Body of pancreas (tissue), 4 donors: ENCODE measurements around the gene SIK2. TPM values are rescaled to one million over a fixed set of nuclear protein-coding genes. Genes with fewer than 3 reads are reported as not detected.

Experiments
- ATAC-seq: fragments of 150-250 bp; one replicate; pipeline ENCODE4 v1.9.1; 2016
- DNase-seq, 4 donors: peaks; one replicate each; pipeline ENCODE4 v3.0.0-alpha.2; 2019
- H3K27ac ChIP-seq, 4 donors: fragments of 200-600 bp; sonication (generic); 1 replicate in 3 of 4; 2 replicates in 1 of 4; pipeline versions ENCODE4 v1.5.1 to v1.6.1; 2016 to 2019; ENCODE audit warnings: mild to moderate bottlenecking in 1 of 4, mixed read lengths in 1 of 4, moderate library complexity in 1 of 4
- H3K27me3 ChIP-seq, 2 donors: fragments of 200-600 bp; sonication (generic); one replicate each; pipeline ENCODE4 v1.6.0; 2016; ENCODE audit warnings: mild to moderate bottlenecking in 1 of 2
- H3K36me3 ChIP-seq, 2 donors: fragments of 200-600 bp; sonication (generic); replicated peaks in 1 of 2; 2 replicates each; pipeline ENCODE4 v1.5.1; 2016; ENCODE audit warnings: low read depth in 2 of 2; ENCODE audit not compliant: insufficient read depth in 1 of 2
- H3K4me1 ChIP-seq: fragments of 200-600 bp; sonication (generic); one replicate; pipeline ENCODE4 v1.6.0; 2016
- H3K4me3 ChIP-seq, 2 donors: fragments of 200-600 bp; sonication (generic); 1 replicate in 1 of 2; 2 replicates in 1 of 2; pipeline ENCODE4 v1.5.1; 2016 to 2019
- H3K9me3 ChIP-seq, 3 donors: fragments of 200-600 bp; sonication (generic); 1 replicate in 2 of 3; 2 replicates in 1 of 3; pipeline ENCODE4 v1.5.1; 2016
- POLR2A ChIP-seq, 3 donors: fragments of 450-650 bp; IDR thresholded peaks; one replicate each; pipeline ENCODE4 v1.6.1; 2016; ENCODE audit warnings: antibody characterized with exemption in 3 of 3, mild to moderate bottlenecking in 2 of 3
- WGBS, 2 donors: methylation state at CpG; one replicate each; pipeline ENCODE4 v1.1.5; 2017; 5-methylcytosine and 5-hydroxymethylcytosine counted together
- intact Hi-C: fragments of 100-400 bp; cut with DNase I; formaldehyde crosslinking; loops from one replicate; pipeline ENCODE4 v1.15.1; 2023
- total RNA-seq, 2 donors: library from RNA; depleted of rRNA; stranded (reverse); fragments of >200 nt; gene quantifications; one replicate each; pipeline ENCODE4 v1.1.0, GENCODE V29; 2016
- TF ChIP-seq, protein P1 (sequence below), 7 experiments: fragments of 450-650 bp in 4 of 7; fragments of 200-600 bp in 3 of 7; sonication (generic) in 3 of 7; IDR thresholded peaks; one replicate each; pipeline ENCODE4 v1.5.1; 2016 to 2019; ENCODE audit warnings: antibody characterized with exemption in 7 of 7

SIK2 gene
- total RNA-seq, 2 donors from 2014 or later, result 15.3 to 16.5 TPM

DNA sequence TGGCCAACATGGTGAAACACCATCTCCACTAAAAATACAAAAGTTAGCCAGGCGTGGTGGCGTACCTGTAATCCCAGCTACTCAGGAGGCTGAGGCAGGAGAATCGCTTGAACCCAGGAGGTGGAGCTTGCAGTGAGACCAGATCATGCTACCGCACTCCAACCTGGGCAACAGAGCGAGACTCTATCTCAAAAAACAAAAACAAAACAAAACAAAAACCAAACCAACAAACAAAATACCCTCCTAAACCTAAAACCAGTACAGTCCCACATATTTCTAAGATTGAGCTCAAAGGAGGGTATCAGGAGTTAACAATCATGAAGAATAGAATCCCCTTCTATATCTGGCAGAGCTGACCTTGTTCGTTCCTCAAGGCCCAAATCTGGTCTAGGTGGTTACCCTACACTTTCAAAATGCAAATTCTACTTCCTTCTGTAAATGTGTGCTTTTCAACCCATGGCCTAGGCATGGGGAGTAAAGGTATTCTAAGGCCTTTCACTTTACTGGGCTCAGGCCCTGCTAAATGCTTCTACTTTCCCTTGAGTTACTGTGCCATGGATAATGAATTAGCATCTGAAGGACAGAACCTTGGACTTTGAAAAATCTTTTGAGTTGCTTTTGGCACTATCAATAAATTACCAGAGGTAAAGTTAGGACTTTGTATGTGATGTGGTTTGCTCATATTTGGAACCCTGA lies 174.3 kb downstream of the SIK2 start:
- Histone ChIP-seq H3K36me3 (no peaks in the 10 kb centered on the region), H3K4me1 (peaks cover 45% of the 10 kb centered on the region), H3K4me3 (no peak overlapping the region), H3K9me3 (no peaks in the 10 kb centered on the region), H3K27me3 (no peaks in the 10 kb centered on the region), H3K27ac (peak overlapping the region in 3 of 4 donors; percentile 17 to 83 (median 18))
- DNase-seq, result no peak
- TF ChIP-seq, protein P1, sequence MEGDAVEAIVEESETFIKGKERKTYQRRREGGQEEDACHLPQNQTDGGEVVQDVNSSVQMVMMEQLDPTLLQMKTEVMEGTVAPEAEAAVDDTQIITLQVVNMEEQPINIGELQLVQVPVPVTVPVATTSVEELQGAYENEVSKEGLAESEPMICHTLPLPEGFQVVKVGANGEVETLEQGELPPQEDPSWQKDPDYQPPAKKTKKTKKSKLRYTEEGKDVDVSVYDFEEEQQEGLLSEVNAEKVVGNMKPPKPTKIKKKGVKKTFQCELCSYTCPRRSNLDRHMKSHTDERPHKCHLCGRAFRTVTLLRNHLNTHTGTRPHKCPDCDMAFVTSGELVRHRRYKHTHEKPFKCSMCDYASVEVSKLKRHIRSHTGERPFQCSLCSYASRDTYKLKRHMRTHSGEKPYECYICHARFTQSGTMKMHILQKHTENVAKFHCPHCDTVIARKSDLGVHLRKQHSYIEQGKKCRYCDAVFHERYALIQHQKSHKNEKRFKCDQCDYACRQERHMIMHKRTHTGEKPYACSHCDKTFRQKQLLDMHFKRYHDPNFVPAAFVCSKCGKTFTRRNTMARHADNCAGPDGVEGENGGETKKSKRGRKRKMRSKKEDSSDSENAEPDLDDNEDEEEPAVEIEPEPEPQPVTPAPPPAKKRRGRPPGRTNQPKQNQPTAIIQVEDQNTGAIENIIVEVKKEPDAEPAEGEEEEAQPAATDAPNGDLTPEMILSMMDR (IDR thresholded peaks at IDR 0.05), result no peak
- TF ChIP-seq POLR2A (IDR thresholded peaks at IDR 0.05), result no peak
- ATAC-seq, result no peak
- intact Hi-C loops, result loop anchor here (5.0 kb wide), 1 partner anchor 174 kb away; the partner anchor contains the start of gene SIK2
- 79 to 81% methylated on average over 6 of the region's 6 CpGs for WGBS, 2 donors

DNA sequence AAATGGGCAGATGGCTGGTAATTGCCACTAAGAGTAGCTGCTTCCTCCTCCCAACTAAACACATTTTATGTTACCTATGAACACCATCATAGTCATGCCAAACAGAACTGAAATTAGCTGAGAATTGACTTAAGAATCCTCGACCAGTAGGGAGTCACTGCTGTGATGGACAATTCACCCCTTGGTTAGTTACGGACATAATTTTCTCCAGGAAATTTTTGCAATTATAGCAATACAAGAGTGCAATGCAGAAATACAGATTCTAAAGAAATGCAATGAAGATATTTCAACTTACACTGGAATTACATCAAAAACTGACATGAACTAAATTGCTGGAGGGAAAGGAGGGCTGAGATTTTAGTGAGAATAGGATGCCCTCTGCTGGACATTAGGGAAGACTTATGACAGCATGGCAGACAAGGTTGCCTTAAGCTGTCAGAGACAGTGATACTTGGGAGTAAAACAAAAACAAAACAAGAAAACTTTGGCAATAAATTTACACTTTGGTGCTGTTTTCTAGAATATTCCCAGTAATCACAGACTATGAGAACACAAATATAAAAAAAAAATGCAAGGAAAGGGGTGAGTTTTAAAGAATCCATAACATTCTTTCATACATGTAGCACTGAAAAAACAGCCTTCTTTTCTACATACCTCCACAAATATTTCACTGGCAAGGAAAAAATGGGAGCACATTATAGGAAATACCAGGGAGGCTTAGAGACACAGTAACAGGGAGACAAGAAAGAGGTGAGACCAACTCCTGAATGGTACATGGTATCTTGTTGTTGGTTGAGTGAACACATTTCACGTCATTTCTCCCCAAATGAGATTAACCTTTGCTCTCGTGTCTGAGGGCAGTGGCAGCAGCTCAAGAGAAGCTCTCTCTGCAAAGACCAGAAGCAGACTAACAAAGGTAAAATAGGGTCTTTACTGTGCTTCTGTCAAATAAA lies 175.1 kb downstream of the SIK2 start:
- no peaks in the 10 kb centered on the region for H3K27me3 ChIP-seq
- ATAC-seq, result peak; percentile 69
- WGBS, 2 donors, result 43 to 49% methylated on average over 4 of the region's 4 CpGs
- H3K4me1 ChIP-seq, result peaks cover 41% of the 10 kb centered on the region
- no peaks in the 10 kb centered on the region for H3K36me3 ChIP-seq
- intact Hi-C loops, result loop anchor here (5.0 kb wide), 1 partner anchor 175 kb away; the partner anchor contains the start of gene SIK2
- TF ChIP-seq, protein P1 (IDR thresholded peaks at IDR 0.05), result peak; percentile 24 to 91 (median 85)
- no peak for TF ChIP-seq POLR2A (IDR thresholded peaks at IDR 0.05)
- no peaks in the 10 kb centered on the region for H3K9me3 ChIP-seq
- DNase-seq, result peak in 3 of 4 donors; percentile 33 to 65 (median 38)
- H3K27ac ChIP-seq, result peak overlapping the region in 2 of 4 donors; percentile 17 to 83
- no peak overlapping the region for H3K4me3 ChIP-seq

DNA sequence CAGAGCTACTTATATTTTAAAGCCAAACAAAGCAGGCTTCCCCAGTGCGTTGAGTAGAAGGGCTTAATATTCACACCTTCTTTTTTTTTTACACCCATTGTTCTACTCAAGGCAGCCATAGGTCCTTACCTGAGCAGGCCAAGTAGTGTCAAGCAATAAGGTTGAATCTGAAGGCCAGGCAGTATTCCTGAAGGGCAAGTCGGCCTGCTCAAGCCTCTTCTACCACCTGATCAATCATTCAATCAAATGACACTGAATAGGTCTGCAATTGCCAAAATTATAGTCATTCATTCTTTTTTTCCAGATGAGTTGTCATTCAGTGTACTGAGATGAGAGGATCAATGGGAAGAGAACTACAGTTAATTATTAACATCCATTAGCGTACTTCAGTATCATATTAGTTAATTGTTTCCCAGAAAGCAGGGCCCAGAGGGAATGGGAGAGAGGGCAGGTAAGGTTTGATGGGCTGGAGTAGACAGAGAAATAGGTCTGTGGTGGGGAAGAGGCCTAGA lies 175.9 kb downstream of the SIK2 start:
- 26 to 37% methylated on average over 3 of the region's 3 CpGs for WGBS, 2 donors
- DNase-seq (no peak), ATAC-seq (no peak)
- intact Hi-C loops, result loop anchor here (5.0 kb wide), 1 partner anchor 176 kb away; the partner anchor contains the start of gene SIK2
- no peaks in the 10 kb centered on the region for H3K36me3 ChIP-seq
- H3K4me1 ChIP-seq, result peaks cover 33% of the 10 kb centered on the region
- H3K27me3 ChIP-seq, result no peaks in the 10 kb centered on the region
- no peak overlapping the region for H3K27ac ChIP-seq
- no peak for TF ChIP-seq POLR2A (IDR thresholded peaks at IDR 0.05)
- TF ChIP-seq, protein P1 (IDR thresholded peaks at IDR 0.05), result no peak
- no peak overlapping the region for H3K4me3 ChIP-seq
- no peaks in the 10 kb centered on the region for H3K9me3 ChIP-seq

DNA sequence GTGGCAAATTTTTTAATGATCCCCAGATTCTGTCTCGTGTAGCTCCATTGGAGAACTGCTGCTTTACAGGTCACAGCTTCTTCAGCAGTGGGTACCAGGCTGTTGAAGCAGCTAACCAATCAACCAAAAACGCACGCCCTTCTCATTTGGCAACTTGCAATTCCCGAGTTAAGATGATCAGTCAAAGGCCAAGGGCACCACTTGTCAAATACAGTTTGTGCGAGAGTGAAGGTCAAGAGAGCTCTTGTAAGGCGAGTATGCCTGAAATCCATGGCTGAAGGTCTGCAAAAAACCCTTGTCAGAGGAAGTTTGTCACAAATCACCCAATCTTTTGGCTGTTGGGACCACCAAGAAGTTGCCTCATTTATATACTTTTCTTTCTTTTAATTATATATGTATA lies 176.9 kb downstream of the SIK2 start:
- Histone ChIP-seq H3K27ac (no peak overlapping the region), H3K36me3 (no peaks in the 10 kb centered on the region), H3K27me3 (no peaks in the 10 kb centered on the region), H3K4me1 (peaks cover 31% of the 10 kb centered on the region), H3K9me3 (no peaks in the 10 kb centered on the region), H3K4me3 (no peak overlapping the region)
- TF ChIP-seq, protein P1 (IDR thresholded peaks at IDR 0.05), result no peak
- no peak for TF ChIP-seq POLR2A (IDR thresholded peaks at IDR 0.05)
- DNase-seq (no peak), ATAC-seq (no peak)
- intact Hi-C loops, result loop anchor here (5.0 kb wide), 1 partner anchor 177 kb away; the partner anchor contains the start of gene SIK2
- WGBS, 2 donors, result 67 to 70% methylated on average over 6 of the region's 6 CpGs

Other genes with a start within 250 kb of the SIK2 start
- gene POU2AF1, start 223.2 kb upstream of the SIK2 start, total RNA-seq, result 1 to 10 TPM in 1 of 2 donors, not detected in 1; 8.9 TPM
- gene BTG4, start 90.1 kb upstream of the SIK2 start, total RNA-seq, result not detected
- gene HOATZ, start 87.7 kb upstream of the SIK2 start, total RNA-seq, result not detected
- gene LAYN, start 61.7 kb upstream of the SIK2 start, total RNA-seq, result 1 to 10 TPM; 5.9 to 8.3 TPM
- 10 to 100 TPM; 24.7 to 41.5 TPM for gene PPP2R1B, start 163.9 kb downstream of the SIK2 start, total RNA-seq